GM19035 (cell line): ENCODE measurements around the gene RPL41.
"Not testable (repeated sequence)": the region's sequence is repeated elsewhere in the genome, so short reads cannot be mapped to it uniquely, and the experiment has no call there.

Source experiments
- ATAC-seq: cut with Tn5 transposase; IDR thresholded peaks from one replicate; pipeline ENCODE4 v1.9.1; 2021; ENCODE audit not compliant: unreplicated experiment

Gene RPL41

DNA sequence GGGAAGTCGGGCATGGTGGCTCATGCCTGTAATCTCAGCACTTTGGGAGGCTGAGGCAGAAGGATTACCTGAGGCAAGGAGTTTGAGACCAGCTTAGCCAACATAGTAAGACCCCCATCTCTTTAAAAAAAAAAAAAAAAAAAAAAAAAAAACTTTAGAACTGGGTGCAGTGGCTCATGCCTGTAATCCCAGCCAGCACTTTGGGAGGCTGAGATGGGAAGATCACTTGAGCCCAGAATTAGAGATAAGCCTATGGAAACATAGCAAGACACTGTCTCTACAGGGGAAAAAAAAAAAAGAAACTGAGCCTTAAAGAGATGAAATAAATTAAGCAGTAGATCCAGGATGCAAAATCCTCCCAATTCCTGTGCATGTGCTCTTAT, 13.8 kb upstream of the RPL41 start:
- no peak for ATAC-seq

GRCh38 chr12:56103066-56103711, 13.2 kb upstream of the RPL41 start:
- no peak for ATAC-seq

DNA sequence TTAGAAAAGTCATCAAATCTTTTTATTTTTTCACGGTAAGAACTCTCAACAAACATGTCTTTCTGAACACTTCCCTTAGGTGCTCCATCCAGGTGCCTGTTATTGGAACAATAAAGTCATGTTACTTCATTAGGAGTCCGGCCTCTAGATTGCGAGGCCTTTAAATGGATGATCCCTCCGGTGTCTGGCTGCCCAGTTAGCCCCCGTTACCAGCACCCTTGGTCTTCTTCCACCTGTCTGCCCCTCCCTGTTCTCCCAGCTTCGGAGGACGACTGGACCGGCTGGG, 12.7 kb upstream of the RPL41 start:
- ATAC-seq = no peak

- peak; percentile 94 for ATAC-seq
These were observed 12.2 kb upstream of the RPL41 start, which contains the start of gene PA2G4 for GRCh38 chr12:56104109-56104814. PA2G4 (plus strand) TSS chr12:56104559; CDS start chr12:56104738, 179 bp downstream.

DNA sequence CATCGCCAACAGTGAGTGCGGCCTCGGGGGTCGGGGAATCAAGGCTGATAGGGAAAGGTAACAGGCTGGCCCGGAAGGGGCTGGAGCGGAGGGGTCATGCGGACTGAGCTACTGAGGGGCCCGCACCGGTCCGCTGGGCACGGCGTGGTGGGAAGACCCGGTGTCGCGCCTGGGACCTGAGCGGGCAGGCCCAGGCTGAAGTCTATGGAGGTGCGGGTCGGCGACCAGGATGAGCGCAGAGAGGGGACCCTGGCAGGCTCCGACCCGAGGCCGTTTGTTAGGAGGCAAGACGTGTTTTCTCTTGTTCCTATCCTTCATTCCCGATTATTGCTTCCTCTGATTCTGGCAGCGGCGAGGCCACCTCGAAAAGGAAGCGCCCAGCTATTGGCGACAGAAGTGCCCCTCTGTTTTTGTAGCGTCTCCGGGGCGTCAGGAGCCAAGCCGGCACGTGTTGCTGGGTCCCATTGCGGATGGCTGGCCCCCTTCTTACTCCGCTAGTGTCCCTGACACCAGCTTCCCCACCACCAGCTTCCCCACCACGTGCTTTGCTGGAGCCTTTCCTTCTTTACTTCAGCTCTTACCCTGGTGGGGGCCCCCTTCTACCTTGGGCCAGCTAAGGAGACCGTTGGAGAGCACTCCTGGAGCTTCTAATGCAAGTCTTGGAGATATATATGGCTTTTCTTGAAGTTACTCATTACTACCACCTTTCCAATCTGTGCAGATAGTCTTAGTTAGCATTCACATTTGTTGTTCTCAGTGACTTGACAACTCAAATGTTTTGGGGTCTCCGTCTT, 11.4 kb upstream of the RPL41 start:
- ATAC-seq = peak; percentile 13

GRCh38 chr12:56105609-56105902, 10.9 kb upstream of the RPL41 start:
- ATAC-seq = no peak

DNA sequence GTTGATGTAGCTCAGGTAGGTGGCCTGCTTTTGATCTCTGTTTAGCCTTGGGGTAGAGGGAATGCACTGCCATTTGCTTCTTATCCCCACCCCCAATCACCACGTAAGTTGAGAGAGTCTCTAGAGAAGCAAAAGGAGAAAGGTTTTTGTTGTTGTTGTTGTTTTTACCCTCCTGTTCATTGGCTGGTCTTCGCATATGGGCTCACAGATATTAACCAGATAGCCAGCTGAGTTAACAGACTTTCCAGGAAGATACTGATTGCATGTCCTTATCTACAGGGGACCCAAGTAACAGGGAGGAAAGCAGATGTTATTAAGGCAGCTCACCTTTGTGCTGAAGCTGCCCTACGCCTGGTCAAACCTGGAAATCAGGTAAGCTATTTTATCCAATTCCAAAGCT, 9.2 kb upstream of the RPL41 start:
- ATAC-seq = no peak

- no peak for ATAC-seq
These were observed 5.9 kb upstream of the RPL41 start for GRCh38 chr12:56110571-56110970.

DNA sequence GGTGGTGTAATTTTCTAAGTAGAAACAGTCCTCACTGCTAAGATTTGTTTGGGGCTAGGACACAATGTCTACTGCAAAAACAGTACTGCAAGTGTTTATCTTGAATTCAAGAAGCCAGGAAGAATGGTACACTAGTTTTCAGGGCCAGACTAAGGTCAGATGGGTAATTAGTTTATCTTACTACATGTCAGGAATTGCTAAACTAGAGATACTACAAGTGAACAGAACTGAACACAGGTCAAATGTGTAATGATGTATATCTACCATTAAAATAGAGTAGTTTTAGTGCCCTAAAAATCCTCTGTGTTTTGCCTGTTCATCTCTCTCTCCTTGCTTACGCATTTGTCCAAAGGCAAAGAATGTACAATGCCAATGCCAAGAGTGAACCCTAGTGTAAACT, 2.3 kb upstream of the RPL41 start:
- ATAC-seq = no peak

DNA sequence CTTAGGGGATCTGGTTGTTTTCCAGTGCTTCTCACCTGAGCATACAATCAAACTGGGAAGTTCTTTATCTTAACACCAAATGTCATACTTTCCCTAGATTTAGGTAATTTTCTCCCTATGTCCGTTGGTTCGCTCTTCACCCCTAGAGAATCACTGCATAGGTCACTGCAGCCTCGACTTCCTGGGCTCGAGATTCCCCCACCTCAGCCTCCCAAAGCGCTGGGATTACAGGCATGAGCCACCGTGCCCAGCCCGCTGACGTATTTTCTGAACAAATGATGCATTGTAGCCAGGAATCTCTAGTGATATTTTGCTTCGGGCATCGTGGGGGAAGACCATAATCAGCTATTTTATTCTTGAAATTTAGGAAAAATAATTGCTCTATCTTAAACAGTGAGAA, 1.1 kb upstream of the RPL41 start:
- ATAC-seq = no peak

DNA sequence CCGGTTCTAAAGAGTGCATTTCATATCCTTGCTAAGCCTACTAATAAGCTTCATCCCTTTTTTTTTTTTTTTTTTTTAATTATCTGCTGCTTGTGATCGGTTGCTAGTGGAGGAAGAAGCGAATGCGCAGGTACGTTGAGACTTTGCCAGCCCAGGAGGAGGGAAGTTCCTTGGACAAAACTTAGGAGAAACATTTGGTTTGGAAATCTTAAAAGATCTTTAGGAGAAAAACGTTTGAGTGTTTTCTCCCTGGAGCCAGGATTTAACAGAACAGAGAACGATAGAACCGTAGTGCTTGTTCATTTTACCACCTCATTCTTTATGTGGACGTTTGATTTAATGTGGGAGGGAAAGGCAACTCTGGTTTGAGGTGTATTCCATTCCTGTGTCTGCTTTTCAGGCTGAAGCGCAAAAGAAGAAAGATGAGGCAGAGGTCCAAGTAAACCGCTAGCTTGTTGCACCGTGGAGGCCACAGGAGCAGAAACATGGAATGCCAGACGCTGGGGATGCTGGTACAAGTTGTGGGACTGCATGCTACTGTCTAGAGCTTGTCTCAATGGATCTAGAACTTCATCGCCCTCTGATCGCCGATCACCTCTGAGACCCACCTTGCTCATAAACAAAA, 761 bp downstream of the RPL41 start:
- not testable (repeated sequence) for ATAC-seq

DNA sequence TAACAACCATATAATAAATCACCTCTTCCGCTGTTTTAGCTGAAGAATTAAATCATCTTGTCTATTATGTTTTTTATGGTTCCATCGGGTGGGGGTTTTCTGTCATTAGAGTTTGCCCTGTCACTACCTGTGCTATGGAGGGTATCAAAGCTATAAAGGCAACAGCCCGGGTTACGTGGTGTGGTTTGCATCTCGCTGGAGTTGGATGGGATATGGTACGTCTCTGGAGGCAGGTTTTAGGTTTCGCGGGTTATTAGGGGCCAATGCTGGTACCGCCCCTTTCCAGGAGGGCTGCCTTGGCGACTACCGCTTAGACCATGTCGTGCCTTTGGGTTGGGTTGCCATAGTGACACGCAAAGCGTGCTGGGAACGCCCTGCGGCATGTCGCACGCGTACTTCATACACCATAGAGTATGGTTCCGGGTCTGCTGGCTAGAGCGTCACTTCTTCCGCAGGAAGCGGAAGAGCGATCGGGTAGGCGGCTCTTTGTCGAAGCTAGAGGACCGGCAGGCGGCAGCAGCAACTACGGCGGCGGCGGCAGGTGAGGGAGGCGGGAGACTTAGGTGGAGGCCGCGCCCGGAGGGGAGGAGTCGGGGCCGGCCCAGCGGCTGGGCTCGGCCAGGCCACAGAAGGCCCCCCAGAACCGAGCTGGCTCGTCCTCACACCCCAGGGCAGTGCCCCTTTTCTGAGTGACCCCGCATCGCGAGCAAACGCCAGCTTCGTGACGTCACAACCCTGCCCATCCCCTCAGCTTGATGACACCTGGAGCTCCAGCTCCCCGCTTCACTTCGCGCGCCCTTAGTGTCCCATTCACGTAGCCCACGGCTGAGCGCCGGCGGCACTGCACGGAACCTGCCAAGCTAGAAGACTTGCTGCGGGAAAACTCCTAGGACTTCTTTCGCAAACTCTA, 1.6 kb downstream of the RPL41 start, which contains the start of gene ZC3H10:
Gene ZC3H10, plus strand, starts transcription at position 489 of the 910 bp plus-strand sequence. CDS start 2,297 bp downstream, outside the sequence.
- peak; percentile 84 for ATAC-seq

GRCh38 chr12:56118688-56119357, 2.4 kb downstream of the RPL41 start:
- no peak for ATAC-seq

GRCh38 chr12:56119361-56119796, 2.9 kb downstream of the RPL41 start:
- no peak for ATAC-seq

DNA sequence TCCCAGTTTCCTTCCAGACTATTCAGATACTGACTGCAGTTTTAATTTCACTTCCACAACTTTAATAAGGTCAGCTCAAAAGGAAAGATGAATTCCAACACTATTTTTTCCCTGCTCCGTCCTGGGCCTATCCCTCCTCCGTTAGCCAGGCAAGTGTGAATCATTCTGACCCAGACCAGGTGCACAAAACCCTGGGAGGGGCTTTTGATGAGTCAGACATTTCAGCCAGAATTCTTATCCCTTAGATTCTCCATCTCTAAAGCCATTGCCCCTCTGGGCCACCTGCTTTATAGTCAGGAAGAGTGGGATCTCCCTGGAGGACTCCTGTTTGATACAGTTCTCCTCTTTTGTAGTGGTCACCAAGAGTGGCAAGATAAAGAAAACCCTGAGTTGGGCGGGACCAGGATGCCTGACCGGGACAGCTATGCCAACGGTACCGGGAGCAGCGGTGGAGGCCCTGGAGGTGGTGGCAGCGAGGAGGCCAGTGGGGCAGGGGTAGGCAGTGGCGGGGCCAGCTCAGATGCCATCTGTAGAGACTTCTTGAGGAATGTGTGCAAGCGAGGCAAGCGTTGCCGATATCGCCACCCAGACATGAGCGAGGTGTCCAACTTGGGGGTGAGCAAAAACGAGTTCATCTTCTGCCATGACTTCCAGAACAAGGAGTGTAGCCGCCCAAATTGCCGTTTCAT, 3.9 kb downstream of the RPL41 start:
- no peak for ATAC-seq

- ATAC-seq = no peak
These were observed 4.9 kb downstream of the RPL41 start for GRCh38 chr12:56121204-56121870.

- ATAC-seq = no peak
These were observed 6.2 kb downstream of the RPL41 start for GRCh38 chr12:56122637-56123036.

GRCh38 chr12:56124133-56124532, 7.7 kb downstream of the RPL41 start:
- no peak for ATAC-seq

GRCh38 chr12:56126732-56127239, 10.4 kb downstream of the RPL41 start:
- ATAC-seq = no peak
